Stimulated activated CD4-positive, alpha-beta T cell treated with anti-CD3 and anti-CD28 coated beads, Interleukin-1b, Interleukin-23, amount 100 ng/mL, for 24 hours (primary cell): ENCODE data around the gene SPATA31D1.

ENCODE experiments used
- DNase-seq, 4 experiments: peaks; one replicate each; pipeline ENCODE4 v3.0.0-alpha.2; 2020; ENCODE audit warnings: low read depth in 4 of 4, low spot score in 1 of 4

The SPATA31D1 gene

GRCh38 chr9:82021198-82021597, 32.6 kb downstream of the SPATA31D1 start:
- DNase-seq: no peak

GRCh38 chr9:82022121-82022520, 33.5 kb downstream of the SPATA31D1 start:
- no peak for DNase-seq

GRCh38 chr9:82024908-82025307, 36.3 kb downstream of the SPATA31D1 start:
- DNase-seq: no peak

- DNase-seq: no peak
These were observed 43.1 kb downstream of the SPATA31D1 start for GRCh38 chr9:82031538-82032280.

- no peak for DNase-seq
These were observed 46.6 kb downstream of the SPATA31D1 start for GRCh38 chr9:82034956-82035731.

- no peak for DNase-seq
These were observed 47.5 kb downstream of the SPATA31D1 start for GRCh38 chr9:82036086-82036485.

GRCh38 chr9:82037126-82037525, 48.6 kb downstream of the SPATA31D1 start:
- no peak for DNase-seq

GRCh38 chr9:82038897-82039296, 50.3 kb downstream of the SPATA31D1 start:
- no peak for DNase-seq
